DMS79 (cell line): ENCODE data around the gene ADRB1.

Experiments used
- DNase-seq: peaks from one replicate; lab custom pipeline; 2025; lab: John Stamatoyannopoulos, UW

ADRB1 gene

DNA sequence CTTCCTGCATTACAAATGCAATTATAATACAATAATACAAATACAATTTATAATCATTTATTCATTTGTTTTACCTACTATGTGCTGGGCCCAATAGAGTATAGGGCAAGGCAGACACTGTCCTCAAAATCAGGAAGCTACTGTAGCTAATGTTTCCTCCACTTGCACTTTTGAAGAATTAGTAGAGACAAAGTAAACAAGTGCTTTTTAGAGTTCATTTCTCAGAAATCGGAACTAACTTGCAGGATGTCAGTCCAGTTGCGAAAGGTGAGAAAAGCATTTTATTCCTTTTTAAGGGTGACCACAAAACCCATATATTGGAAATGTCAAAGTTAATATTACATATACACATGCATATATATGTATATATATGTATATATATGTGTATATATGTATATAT lies 14.2 kb downstream of the ADRB1 start:
- no peak for DNase-seq

DNA sequence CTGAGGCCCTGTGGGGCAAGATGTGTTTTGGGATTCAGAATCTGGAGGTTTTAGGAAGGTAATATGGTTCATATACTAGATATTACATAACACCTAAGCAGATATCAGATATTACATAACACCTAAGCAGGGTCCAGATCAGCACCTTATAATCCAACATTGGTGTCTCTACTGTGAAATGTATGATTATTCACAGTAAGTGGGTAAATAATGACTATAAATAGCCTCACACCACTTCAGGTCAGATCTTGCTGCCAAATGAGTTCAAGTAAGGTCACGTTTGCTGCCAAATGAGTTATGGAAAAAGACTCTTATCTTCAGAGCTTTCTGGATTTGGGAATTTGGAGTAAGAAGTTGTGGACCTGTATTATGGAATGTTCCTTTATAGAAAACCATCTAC lies 14.6 kb downstream of the ADRB1 start:
- DNase-seq = no peak

GRCh38 chr10:114059561-114059960 lies 15.9 kb downstream of the ADRB1 start:
- DNase-seq = no peak

DNA sequence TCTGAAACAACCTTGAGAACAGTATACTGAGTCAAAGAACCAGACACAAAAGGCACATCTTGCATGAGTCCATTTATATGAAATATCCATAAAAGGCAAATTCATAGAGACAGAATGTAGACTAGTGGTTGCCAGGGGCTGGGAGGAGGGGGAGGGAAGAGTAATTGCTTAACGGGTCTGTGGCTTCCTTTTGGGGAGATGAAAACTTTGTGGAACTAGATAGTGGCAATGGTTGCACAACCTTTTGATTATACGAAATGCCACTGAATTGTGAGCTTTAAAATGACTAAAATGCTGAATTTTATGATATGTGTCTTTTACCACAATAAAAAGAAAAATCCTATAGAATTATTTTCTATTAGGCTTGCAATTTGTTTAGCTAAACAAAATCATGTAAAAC lies 16.8 kb downstream of the ADRB1 start:
- DNase-seq = no peak

DNA sequence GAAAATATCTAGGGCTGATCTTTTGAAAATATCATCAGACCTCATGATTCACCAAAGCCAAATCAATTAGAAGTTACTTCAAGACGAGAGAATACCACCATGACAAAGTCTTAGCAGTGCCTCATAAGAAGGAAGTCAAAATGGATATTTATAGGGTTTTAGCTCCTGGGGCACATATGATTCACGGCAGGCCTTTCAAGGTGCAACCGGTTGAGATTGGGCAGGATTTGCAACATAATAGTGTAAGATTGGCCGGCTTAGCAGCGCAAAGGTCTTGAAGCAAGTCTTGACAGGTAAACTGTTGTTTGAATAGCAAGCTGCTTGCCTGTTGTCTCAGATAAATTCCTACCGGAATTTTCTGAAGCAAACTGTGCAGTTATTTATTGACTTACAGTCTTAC lies 17.5 kb downstream of the ADRB1 start:
- no peak for DNase-seq

DNA sequence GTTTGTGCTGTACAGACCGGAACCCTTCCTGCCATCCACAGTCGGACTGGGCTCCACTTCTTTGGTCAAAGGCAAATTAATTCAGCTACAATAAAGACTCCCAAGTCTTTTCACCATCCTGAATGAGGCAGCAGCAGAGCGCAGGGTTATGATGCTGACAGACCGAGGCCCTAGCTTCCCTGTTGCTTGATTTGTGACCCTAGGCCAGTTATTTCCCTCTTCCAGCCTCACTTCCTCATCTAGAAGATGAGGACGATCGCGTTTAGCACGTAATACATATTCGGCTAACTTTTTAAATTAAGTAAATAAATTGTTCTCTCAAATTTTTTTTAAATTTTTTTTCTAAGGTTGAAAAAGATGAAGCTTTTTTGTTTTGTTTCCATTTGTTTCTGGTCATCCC lies 18.1 kb downstream of the ADRB1 start:
- no peak for DNase-seq

DNA sequence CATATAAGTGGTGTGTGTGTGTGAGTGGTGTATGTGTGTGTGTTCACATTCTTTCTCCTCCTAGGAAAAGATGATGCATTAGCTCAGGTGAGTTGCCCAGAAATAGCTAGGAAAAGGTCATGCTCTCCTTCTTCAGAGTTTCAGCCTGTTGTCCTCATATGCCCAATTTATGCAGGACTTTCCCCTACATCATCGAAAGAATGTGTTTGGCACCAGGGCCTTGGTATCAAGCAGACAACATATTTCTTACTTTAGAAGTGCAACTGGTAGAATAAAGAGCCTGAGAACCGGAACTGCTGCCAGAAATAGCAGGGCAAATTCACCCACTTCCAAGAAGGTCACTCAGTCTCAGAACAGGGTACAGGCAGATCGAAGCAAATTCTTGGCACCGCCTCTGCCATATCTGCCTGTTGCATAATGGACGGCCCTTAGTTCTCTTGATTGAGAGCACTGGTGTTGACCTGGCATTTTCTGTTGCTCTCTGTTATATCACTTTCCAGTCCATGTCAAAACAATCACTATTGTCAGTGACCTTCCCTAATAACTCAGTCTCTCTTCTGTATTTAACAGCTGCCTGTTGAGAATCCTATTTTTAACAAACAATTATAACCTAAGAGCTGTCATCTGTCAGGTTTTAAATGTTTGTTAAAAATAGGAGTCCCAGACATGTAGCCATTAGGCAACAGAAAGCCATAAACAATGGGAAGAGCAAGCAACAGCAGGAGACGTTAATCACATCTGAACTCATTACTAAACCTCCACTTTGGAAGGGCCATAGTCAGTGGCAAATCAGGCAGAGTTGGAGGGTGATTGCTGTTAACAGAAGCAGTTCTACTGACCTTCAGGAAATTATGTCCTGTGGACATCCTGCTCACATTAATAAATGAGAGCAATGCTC lies 20.7 kb downstream of the ADRB1 start:
- no peak for DNase-seq

DNA sequence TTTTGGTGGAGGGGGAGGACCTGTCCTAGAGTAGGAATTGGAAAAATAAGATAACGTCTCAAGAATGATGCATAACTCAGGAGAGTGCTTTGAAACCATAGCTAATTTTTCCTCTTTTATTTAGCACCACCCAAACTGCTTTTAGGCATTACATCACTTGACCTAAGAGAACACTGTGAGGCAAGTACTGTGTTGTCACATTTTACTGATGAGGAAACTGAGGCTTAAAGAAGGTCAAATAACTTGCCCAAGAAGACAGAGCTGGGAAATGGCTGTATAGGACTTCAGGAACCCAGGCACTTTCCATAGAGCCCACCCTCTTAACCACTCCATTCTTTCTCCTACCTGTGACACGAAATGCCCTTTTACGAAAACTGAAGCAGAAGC lies 21.4 kb downstream of the ADRB1 start:
- DNase-seq = no peak

DNA sequence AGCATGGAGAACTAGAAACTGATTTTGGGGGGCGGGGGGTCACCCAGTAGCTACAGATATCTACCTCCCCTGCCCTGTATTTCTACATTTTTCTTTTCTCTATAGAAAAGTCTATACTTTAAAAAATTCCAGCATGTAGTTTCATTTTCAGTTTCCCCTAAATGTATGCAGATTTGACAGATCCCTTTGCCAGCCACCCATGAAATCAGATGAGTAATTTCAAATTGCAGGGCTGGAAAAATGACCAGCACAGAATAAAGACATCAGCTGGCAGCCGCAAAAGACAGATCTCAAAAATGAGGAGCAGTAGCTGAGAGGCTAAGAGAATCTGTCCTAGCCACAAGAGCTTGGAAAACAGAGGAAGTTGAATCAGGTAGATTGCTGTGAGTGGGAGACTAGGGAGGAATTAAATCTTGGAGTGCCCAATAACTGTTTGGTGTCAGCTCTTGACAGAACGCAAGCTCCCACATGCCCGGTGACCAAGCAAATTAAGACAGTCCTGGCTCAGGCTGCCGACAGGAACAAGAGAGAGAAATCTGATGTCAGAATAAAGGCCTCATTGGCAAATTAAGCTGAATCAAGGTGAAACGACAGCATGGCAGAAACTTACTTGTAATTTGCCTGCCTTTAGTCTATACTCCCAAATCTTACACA lies 24.5 kb downstream of the ADRB1 start:
- DNase-seq = no peak

DNA sequence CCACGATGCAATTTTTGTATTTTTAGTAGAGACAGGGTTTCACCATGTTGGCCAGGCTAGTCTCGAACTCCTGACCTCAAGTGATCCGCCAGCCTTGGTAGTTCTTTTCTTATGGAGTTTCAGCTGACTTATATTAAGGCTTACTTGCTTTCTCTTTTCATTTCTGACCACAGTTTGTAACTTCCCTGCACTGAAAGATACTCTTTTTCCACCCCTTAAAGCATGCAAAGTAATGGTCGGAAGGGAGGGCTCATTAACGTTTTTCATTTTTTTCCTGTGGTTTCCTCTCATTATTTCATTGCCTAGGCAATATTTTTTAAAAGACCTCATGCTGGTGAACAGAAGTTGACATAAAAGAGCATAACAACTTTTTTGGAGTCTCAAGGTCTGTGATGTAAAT lies 27.0 kb downstream of the ADRB1 start:
- no peak for DNase-seq

- DNase-seq = no peak
These were observed 27.5 kb downstream of the ADRB1 start for GRCh38 chr10:114071178-114071577.

DNA sequence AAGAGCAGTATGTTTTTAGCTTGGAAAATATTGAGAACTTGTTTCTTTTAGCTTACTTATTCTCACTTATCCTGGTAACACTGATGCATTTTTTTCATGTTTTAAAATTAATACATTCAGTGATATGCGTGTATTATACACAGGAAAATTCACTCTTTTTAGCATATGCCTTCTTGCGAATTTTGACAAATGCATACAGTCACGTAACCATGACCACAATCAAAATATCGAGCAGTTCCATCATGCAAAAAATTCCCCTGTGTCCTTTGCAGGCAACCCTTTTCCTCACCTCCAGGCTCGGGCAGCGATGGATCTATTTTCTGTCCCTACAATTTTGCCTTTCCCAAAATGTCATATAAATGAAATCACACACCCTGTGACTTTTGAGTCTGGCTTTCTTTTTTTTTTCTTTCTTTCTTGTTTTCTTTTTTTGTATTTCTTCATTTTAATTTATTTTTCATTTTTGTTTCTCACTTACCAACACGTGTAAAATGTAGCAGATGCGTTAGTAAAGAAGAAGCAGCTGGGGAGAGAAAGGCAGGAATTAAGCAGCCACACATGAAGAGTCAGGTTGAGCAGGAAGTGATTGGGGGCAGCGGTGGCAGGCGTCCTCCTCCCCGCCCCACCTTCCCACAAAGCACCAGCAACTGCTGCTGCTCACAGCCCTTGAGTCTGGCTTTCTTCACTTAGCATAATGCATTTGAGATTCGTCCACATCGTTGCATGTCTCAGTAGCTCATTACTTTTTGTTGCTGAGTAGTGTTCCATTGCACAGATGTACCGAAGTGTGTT lies 29.9 kb downstream of the ADRB1 start:
- DNase-seq = no peak

DNA sequence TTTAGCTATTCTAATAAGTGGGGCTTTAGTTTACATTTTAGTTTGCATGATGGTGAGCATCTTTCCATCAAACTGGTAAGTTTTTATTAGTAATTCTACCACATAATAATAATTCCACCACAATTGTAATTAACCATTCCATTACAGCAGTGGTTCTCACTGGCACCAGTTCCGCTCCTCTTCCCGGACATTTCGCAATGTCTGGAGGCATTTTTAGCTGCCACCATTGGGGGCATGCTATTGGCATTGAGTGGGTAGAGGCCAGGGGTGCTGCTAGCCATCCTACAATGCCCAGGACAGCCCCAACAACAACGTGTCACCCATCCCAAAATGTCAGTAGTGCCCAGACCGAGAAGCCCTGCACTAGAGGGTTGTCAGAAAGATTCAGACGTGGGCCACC lies 31.4 kb downstream of the ADRB1 start:
- no peak for DNase-seq

- DNase-seq = no peak
These were observed 33.7 kb downstream of the ADRB1 start for GRCh38 chr10:114077347-114077746.

GRCh38 chr10:114077815-114078219 lies 34.2 kb downstream of the ADRB1 start:
- no peak for DNase-seq

DNA sequence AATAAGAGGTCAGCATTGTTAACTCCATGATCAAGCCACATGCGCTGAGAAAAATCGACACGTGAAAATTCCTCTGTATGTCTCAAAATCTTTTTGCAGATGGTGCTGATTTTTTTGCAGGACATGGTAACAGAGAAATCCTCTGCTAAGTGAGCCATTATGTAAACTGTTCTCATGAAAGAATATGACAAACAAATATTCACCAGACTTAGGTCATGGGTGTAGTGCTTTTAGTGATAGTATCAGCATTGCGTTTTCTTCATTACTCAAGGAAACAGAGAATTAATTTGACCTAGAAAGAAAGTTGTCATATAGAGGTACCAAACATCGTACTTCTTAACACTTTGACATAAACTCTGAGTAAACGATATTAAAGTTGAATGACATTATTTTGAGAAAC lies 34.7 kb downstream of the ADRB1 start:
- no peak for DNase-seq

- no peak for DNase-seq
These were observed 35.8 kb downstream of the ADRB1 start for GRCh38 chr10:114079421-114079820.

GRCh38 chr10:114081911-114082583 lies 38.4 kb downstream of the ADRB1 start:
- DNase-seq = no peak

GRCh38 chr10:114083040-114083439 lies 39.4 kb downstream of the ADRB1 start:
- DNase-seq = no peak

DNA sequence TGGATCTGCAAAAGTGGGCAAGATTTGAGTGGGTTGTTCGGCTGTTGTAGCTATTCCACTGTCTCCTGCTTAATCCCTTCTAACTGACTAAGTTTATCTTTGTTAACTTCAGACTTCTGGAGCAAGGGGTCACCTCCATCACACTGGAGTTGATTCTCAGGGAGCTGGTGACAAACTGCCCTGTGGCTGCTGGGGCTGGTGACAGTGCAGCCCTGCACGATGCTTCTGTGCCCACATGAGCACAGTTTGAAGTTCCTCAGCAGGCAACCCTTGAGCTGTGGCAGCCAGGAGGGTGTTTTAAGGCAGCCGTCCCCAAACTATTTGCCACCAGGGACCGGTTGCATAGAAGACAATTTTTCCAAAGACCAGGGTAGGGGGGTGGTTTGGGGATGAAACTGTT lies 40.5 kb downstream of the ADRB1 start:
- DNase-seq = no peak

DNA sequence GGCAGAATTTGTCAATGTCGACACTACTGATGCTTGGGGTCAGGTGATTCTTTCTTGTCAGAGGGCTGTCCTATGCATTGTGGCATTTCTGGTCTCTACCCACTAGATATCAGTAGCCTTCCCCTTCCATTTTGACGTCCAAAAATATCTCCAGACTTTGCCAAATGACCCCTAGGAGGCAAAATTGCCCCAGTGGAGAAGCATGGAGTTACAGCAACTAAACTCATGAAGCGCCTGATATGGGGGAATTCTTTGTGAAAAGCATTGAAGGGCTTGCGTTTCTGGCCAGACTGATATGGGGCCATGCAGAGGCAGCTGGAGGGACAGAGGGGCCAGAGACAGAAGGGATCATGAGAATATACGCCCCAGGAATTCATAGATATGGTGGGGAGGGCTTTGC lies 43.6 kb downstream of the ADRB1 start:
- DNase-seq = no peak

DNA sequence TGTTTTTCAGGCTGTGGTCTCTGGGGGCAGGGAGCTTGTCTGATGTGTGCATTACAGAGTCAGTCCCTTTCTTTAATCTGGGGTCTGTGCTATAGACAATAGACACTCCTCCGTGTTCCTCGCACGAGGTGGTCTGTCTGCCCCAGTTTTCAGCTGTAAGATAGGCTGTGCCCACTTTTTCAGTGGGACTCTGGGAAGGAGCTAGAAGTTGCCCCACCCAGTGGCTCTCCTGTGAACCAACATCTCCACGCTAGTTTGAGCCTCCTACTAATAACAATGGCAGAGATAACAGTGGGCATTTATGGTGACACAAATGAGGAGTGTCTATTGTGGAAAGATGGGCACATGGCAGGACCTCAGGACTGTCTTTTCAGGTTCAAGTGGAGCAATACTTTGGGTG lies 44.0 kb downstream of the ADRB1 start:
- no peak for DNase-seq
